Measurements from ENCODE around the gene RBX1. TPM values are rescaled to one million over a fixed set of nuclear protein-coding genes. Genes with fewer than 3 reads are reported as not detected.

The RBX1 gene
- total and polyA plus RNA-seq, 2 experiments from 2014 or later = 31.7 to 340 TPM

DNA sequence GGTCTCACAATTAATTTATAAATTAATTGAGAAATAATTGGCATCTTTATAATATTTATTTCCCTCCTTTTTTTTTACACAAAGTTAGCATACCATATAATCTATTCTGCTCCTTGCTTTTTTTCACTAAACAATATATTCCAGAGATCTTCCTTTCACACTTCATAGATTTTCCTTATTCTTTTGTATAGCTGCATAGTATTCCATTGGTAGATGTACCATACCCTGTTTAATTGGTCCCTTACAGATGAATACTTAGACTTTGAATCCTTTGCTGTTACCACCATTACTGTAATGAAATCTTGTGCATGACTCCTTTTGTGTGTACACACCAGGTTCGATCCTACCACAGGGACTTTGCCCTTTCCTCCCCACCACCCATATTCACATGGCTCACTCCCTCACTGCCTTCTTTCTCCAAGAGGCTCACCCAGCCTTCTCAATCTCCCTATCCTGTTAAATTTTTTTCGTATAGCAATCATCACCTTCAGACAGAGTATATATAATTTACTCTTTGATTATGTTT is 48.9 kb downstream of the RBX1 start:
- peaks cover 6% of the 10 kb centered on the region for H3K27me3 Mint-ChIP-seq (ENCODE audit: insufficient read depth, low read depth, poor library complexity)
- no peaks in the 10 kb centered on the region for H3K36me3 ChIP-seq (ENCODE audit: insufficient read depth)
- no peak overlapping the region for H3K27ac Mint-ChIP-seq
- no peak overlapping the region for H3K4me3 Mint-ChIP-seq
- H3K4me3 ChIP-seq = no peak overlapping the region
- peaks cover 3% of the 10 kb centered on the region; the same call in 1 of the 3 replicates for H3K9me3 Mint-ChIP-seq
- no peaks in the 10 kb centered on the region for H3K79me2 ChIP-seq (replicated peaks; ENCODE audit: insufficient read depth)
- DNase-seq (ENCODE audit: low spot score) (no peak), ATAC-seq (no peak)
- H3K9me2 ChIP-seq (ENCODE audit: insufficient read depth) = no peaks in the 10 kb centered on the region
- no peaks in the 10 kb centered on the region for H3K27me3 ChIP-seq (ENCODE audit: insufficient read depth)
- no peak overlapping the region for H2AFZ ChIP-seq
- no peaks in the 10 kb centered on the region for H3K36me3 Mint-ChIP-seq (ENCODE audit: low read depth)
- no peaks in the 10 kb centered on the region for H3F3A ChIP-seq (replicated peaks; ENCODE audit: low read depth)
- H3K27ac ChIP-seq (ENCODE audit: low read depth) = no peak overlapping the region
- peaks cover 5% of the 10 kb centered on the region; the same call in 1 of the 2 replicates for H3K4me1 ChIP-seq (ENCODE audit: insufficient read depth)
- no peak overlapping the region for H3K4me2 ChIP-seq
- TF ChIP-seq EZH2 (IDR thresholded peaks at IDR 0.05; ENCODE audit: low read depth, unreplicated experiment) = no peak
- no peak for TF ChIP-seq STAT1 (IDR thresholded peaks at IDR 0.05; ENCODE audit: unreplicated experiment)
- TF ChIP-seq EZH2phosphoT487 (IDR thresholded peaks at IDR 0.05; ENCODE audit: unreplicated experiment) = no peak
- TF ChIP-seq, protein P1, sequence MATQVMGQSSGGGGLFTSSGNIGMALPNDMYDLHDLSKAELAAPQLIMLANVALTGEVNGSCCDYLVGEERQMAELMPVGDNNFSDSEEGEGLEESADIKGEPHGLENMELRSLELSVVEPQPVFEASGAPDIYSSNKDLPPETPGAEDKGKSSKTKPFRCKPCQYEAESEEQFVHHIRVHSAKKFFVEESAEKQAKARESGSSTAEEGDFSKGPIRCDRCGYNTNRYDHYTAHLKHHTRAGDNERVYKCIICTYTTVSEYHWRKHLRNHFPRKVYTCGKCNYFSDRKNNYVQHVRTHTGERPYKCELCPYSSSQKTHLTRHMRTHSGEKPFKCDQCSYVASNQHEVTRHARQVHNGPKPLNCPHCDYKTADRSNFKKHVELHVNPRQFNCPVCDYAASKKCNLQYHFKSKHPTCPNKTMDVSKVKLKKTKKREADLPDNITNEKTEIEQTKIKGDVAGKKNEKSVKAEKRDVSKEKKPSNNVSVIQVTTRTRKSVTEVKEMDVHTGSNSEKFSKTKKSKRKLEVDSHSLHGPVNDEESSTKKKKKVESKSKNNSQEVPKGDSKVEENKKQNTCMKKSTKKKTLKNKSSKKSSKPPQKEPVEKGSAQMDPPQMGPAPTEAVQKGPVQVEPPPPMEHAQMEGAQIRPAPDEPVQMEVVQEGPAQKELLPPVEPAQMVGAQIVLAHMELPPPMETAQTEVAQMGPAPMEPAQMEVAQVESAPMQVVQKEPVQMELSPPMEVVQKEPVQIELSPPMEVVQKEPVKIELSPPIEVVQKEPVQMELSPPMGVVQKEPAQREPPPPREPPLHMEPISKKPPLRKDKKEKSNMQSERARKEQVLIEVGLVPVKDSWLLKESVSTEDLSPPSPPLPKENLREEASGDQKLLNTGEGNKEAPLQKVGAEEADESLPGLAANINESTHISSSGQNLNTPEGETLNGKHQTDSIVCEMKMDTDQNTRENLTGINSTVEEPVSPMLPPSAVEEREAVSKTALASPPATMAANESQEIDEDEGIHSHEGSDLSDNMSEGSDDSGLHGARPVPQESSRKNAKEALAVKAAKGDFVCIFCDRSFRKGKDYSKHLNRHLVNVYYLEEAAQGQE (IDR thresholded peaks at IDR 0.05; ENCODE audit: unreplicated experiment) = no peak
- no peak for TF ChIP-seq ZNF331 (CRISPR knock-in tag; IDR thresholded peaks at IDR 0.05; ENCODE audit: low read depth)
- TF ChIP-seq, protein P2, sequence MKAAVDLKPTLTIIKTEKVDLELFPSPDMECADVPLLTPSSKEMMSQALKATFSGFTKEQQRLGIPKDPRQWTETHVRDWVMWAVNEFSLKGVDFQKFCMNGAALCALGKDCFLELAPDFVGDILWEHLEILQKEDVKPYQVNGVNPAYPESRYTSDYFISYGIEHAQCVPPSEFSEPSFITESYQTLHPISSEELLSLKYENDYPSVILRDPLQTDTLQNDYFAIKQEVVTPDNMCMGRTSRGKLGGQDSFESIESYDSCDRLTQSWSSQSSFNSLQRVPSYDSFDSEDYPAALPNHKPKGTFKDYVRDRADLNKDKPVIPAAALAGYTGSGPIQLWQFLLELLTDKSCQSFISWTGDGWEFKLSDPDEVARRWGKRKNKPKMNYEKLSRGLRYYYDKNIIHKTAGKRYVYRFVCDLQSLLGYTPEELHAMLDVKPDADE (IDR thresholded peaks at IDR 0.05) = no peak
- TF ChIP-seq, protein P3, sequence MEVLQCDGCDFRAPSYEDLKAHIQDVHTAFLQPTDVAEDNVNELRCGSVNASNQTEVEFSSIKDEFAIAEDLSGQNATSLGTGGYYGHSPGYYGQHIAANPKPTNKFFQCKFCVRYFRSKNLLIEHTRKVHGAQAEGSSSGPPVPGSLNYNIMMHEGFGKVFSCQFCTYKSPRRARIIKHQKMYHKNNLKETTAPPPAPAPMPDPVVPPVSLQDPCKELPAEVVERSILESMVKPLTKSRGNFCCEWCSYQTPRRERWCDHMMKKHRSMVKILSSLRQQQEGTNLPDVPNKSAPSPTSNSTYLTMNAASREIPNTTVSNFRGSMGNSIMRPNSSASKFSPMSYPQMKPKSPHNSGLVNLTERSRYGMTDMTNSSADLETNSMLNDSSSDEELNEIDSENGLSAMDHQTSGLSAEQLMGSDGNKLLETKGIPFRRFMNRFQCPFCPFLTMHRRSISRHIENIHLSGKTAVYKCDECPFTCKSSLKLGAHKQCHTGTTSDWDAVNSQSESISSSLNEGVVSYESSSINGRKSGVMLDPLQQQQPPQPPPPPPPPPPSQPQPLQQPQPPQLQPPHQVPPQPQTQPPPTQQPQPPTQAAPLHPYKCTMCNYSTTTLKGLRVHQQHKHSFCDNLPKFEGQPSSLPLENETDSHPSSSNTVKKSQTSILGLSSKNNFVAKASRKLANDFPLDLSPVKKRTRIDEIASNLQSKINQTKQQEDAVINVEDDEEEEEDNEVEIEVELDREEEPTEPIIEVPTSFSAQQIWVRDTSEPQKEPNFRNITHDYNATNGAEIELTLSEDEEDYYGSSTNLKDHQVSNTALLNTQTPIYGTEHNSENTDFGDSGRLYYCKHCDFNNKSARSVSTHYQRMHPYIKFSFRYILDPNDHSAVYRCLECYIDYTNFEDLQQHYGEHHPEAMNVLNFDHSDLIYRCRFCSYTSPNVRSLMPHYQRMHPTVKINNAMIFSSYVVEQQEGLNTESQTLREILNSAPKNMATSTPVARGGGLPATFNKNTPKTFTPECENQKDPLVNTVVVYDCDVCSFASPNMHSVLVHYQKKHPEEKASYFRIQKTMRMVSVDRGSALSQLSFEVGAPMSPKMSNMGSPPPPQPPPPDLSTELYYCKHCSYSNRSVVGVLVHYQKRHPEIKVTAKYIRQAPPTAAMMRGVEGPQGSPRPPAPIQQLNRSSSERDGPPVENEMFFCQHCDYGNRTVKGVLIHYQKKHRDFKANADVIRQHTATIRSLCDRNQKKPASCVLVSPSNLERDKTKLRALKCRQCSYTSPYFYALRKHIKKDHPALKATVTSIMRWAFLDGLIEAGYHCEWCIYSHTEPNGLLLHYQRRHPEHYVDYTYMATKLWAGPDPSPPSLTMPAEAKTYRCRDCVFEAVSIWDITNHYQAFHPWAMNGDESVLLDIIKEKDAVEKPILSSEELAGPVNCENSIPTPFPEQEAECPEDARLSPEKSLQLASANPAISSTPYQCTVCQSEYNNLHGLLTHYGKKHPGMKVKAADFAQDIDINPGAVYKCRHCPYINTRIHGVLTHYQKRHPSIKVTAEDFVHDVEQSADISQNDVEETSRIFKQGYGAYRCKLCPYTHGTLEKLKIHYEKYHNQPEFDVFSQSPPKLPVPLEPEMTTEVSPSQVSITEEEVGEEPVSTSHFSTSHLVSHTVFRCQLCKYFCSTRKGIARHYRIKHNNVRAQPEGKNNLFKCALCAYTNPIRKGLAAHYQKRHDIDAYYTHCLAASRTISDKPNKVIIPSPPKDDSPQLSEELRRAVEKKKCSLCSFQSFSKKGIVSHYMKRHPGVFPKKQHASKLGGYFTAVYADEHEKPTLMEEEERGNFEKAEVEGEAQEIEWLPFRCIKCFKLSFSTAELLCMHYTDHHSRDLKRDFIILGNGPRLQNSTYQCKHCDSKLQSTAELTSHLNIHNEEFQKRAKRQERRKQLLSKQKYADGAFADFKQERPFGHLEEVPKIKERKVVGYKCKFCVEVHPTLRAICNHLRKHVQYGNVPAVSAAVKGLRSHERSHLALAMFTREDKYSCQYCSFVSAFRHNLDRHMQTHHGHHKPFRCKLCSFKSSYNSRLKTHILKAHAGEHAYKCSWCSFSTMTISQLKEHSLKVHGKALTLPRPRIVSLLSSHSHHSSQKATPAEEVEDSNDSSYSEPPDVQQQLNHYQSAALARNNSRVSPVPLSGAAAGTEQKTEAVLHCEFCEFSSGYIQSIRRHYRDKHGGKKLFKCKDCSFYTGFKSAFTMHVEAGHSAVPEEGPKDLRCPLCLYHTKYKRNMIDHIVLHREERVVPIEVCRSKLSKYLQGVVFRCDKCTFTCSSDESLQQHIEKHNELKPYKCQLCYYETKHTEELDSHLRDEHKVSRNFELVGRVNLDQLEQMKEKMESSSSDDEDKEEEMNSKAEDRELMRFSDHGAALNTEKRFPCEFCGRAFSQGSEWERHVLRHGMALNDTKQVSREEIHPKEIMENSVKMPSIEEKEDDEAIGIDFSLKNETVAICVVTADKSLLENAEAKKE (CRISPR knock-in tag; IDR thresholded peaks at IDR 0.05) = no peak
- peaks cover 4% of the 10 kb centered on the region; the same call in 2 of the 3 replicates for H3K4me1 Mint-ChIP-seq
- H4K20me1 ChIP-seq (replicated peaks; ENCODE audit: insufficient read depth) = no peaks in the 10 kb centered on the region
